ENCODE results near the gene PIP. TPM values are rescaled to one million over a fixed set of nuclear protein-coding genes. Genes with fewer than 3 reads are reported as not detected.

The PIP gene, protein sequence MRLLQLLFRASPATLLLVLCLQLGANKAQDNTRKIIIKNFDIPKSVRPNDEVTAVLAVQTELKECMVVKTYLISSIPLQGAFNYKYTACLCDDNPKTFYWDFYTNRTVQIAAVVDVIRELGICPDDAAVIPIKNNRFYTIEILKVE
- not detected in 2 replicates for total RNA-seq (2014; rRNA removed; shearing (Covaris generic))

DNA sequence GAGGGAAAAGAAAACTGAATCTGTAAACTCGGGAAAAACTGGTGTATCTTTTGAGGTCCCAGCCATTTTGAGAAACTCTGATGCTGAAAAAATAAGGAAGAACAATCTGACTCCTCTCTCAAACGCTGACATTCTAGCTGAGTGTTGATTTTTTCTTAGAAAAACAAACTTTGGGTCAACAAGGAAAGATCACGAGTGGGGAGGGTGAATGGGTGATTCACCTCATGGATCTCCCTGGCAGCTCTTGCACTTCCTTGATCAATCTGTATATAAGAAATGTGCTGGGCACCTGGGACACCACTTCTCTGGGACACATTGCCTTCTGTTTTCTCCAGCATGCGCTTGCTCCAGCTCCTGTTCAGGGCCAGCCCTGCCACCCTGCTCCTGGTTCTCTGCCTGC, at the start of gene PIP:
Gene PIP (plus strand): TSS at position 297 of the 400 bp plus-strand sequence. CDS start 40 bp downstream, at position 337.

GRCh38 chr7:143183024-143183423, 51.1 kb downstream of the PIP start, which contains the start of gene TAS2R39:
Gene TAS2R39 (plus strand): TSS chr7:143183419. CDS start chr7:143183419, 0 bp downstream.

Other genes with a start within 250 kb of the PIP start
- 0.11 TPM in 1 of 2 replicates, not detected in the other for gene TRPV6, start 246.3 kb upstream of the PIP start, total RNA-seq (2014; rRNA removed; shearing (Covaris generic))
- gene TRPV5, start 198.3 kb upstream of the PIP start, total RNA-seq (2014; rRNA removed; shearing (Covaris generic)), result 0.05 TPM in 1 of 2 replicates, not detected in the other
- gene LLCFC1, start 192.6 kb upstream of the PIP start, total RNA-seq (2014; rRNA removed; shearing (Covaris generic)), result not detected in 2 replicates
- gene KEL, start 169.7 kb upstream of the PIP start, total RNA-seq (2014; rRNA removed; shearing (Covaris generic)), result 0.45 and 0.83 TPM in 2 replicates
- gene OR9A2, start 104.9 kb upstream of the PIP start, total RNA-seq (2014; rRNA removed; shearing (Covaris generic)), result 0.38 TPM in 1 of 2 replicates, not detected in the other
- not detected in 2 replicates for gene OR6V1, start 79.7 kb upstream of the PIP start, total RNA-seq (2014; rRNA removed; shearing (Covaris generic))
- gene TAS2R39, start 51.3 kb downstream of the PIP start, total RNA-seq (2014; rRNA removed; shearing (Covaris generic)), result not detected in 2 replicates
- gene TAS2R40, start 90.0 kb downstream of the PIP start, total RNA-seq (2014; rRNA removed; shearing (Covaris generic)), result not detected in 2 replicates
- gene GSTK1, start 131.4 kb downstream of the PIP start, total RNA-seq (2014; rRNA removed; shearing (Covaris generic)), result 126 and 140 TPM in 2 replicates
- 1.2 and 3.2 TPM in 2 replicates for gene TMEM139, start 152.9 kb downstream of the PIP start, total RNA-seq (2014; rRNA removed; shearing (Covaris generic))
- gene CASP2, start 156.3 kb downstream of the PIP start, total RNA-seq (2014; rRNA removed; shearing (Covaris generic)), result 19.1 and 25.5 TPM in 2 replicates
- not detected in 2 replicates for gene CLCN1, start 184.0 kb downstream of the PIP start, total RNA-seq (2014; rRNA removed; shearing (Covaris generic))
- 1.4 and 2.4 TPM in 2 replicates for gene FAM131B, start 230.6 kb downstream of the PIP start, total RNA-seq (2014; rRNA removed; shearing (Covaris generic))
- gene ZYX, start 249.3 kb downstream of the PIP start, total RNA-seq (2014; rRNA removed; shearing (Covaris generic)), result 54.7 and 69.1 TPM in 2 replicates

Data from A375 (cell line).